ENCODE measurements around the gene MBD3L5.
"Not testable (repeated sequence)": the region's sequence is repeated elsewhere in the genome, so short reads cannot be mapped to it uniquely, and the experiment has no call there.

MBD3L5 gene

GRCh38 chr19:7030278-7030677 lies at the start of gene MBD3L5:
Gene MBD3L5 (plus strand): TSS chr19:7030578. CDS start chr19:7030612, 34 bp downstream.
- H3K4me3 ChIP-seq (ENCODE audit: low read length) = not testable (repeated sequence)

GRCh38 chr19:6983448-6983847 lies 46.9 kb upstream of the MBD3L5 start:
- no peak for TF ChIP-seq ZNF274 (IDR thresholded peaks at IDR 0.05; ENCODE audit: low read depth, low read length)
- no peak overlapping the region for H3K4me3 ChIP-seq (ENCODE audit: low read length)

GRCh38 chr19:6987850-6988249 lies 42.5 kb upstream of the MBD3L5 start:
- no peak for TF ChIP-seq ZNF274 (IDR thresholded peaks at IDR 0.05; ENCODE audit: low read depth, low read length)
- no peak overlapping the region for H3K4me3 ChIP-seq (ENCODE audit: low read length)

GRCh38 chr19:6988257-6988656 lies 42.1 kb upstream of the MBD3L5 start:
- no peak for TF ChIP-seq ZNF274 (IDR thresholded peaks at IDR 0.05; ENCODE audit: low read depth, low read length)

GRCh38 chr19:6995054-6995453 lies 35.3 kb upstream of the MBD3L5 start:
- no peak for TF ChIP-seq ZNF274 (IDR thresholded peaks at IDR 0.05; ENCODE audit: low read depth, low read length)

More at GRCh38 chr19:6988257-6988656, 42.1 kb upstream of the MBD3L5 start:
- H3K4me3 ChIP-seq (ENCODE audit: low read length) = no peak overlapping the region

GRCh38 chr19:6996810-6997209 lies 33.6 kb upstream of the MBD3L5 start:
- TF ChIP-seq ZNF274 (IDR thresholded peaks at IDR 0.05; ENCODE audit: low read depth, low read length) = no peak
- no peak overlapping the region; the same call in 1 of the 2 replicates for H3K4me3 ChIP-seq (ENCODE audit: low read length)

More at GRCh38 chr19:6995054-6995453, 35.3 kb upstream of the MBD3L5 start:
- H3K4me3 ChIP-seq (ENCODE audit: low read length) = no peak overlapping the region

GRCh38 chr19:6997679-6998445 lies 32.5 kb upstream of the MBD3L5 start:
- no peak for TF ChIP-seq ZNF274 (IDR thresholded peaks at IDR 0.05; ENCODE audit: low read depth, low read length)
- no peak overlapping the region; the same call in 1 of the 2 replicates for H3K4me3 ChIP-seq (ENCODE audit: low read length)

- no peak for TF ChIP-seq ZNF274 (IDR thresholded peaks at IDR 0.05; ENCODE audit: low read depth, low read length)
- no peak overlapping the region for H3K4me3 ChIP-seq (ENCODE audit: low read length)
Measured at GRCh38 chr19:6999933-7000332, 30.4 kb upstream of the MBD3L5 start.

- TF ChIP-seq ZNF274 (IDR thresholded peaks at IDR 0.05; ENCODE audit: low read depth, low read length) = no peak
- no peak overlapping the region for H3K4me3 ChIP-seq (ENCODE audit: low read length)
Measured at GRCh38 chr19:7000333-7000732, 30.0 kb upstream of the MBD3L5 start.

GRCh38 chr19:7000816-7001215 lies 29.6 kb upstream of the MBD3L5 start:
- no peak for TF ChIP-seq ZNF274 (IDR thresholded peaks at IDR 0.05; ENCODE audit: low read depth, low read length)
- H3K4me3 ChIP-seq (ENCODE audit: low read length) = no peak overlapping the region

- no peak overlapping the region for H3K4me3 ChIP-seq (ENCODE audit: low read length)
- no peak for TF ChIP-seq ZNF274 (IDR thresholded peaks at IDR 0.05; ENCODE audit: low read depth, low read length)
Measured at GRCh38 chr19:7004313-7004931, 26.0 kb upstream of the MBD3L5 start.

- no peak overlapping the region for H3K4me3 ChIP-seq (ENCODE audit: low read length)
Measured at GRCh38 chr19:7006135-7006704, 24.2 kb upstream of the MBD3L5 start.

GRCh38 chr19:7007859-7008258 lies 22.5 kb upstream of the MBD3L5 start:
- TF ChIP-seq ZNF274 (IDR thresholded peaks at IDR 0.05; ENCODE audit: low read depth, low read length) = no peak
- no peak overlapping the region for H3K4me3 ChIP-seq (ENCODE audit: low read length)

More at GRCh38 chr19:7006135-7006704, 24.2 kb upstream of the MBD3L5 start:
- no peak for TF ChIP-seq ZNF274 (IDR thresholded peaks at IDR 0.05; ENCODE audit: low read depth, low read length)

GRCh38 chr19:7010722-7011593 lies 19.4 kb upstream of the MBD3L5 start:
- no peak for TF ChIP-seq ZNF274 (IDR thresholded peaks at IDR 0.05; ENCODE audit: low read depth, low read length)
- H3K4me3 ChIP-seq (ENCODE audit: low read length) = no peak overlapping the region

All from GM08714 (cell line).